Kidney (tissue), 14 donors: ENCODE data around the gene GJA10. TPM values are rescaled to one million over a fixed set of nuclear protein-coding genes. Genes with fewer than 3 reads are reported as not detected.

Experiments used
- DNase-seq, 5 donors: peaks; one replicate each; pipeline ENCODE4 v3.0.0-alpha.2; 2013 to 2020
- FAIRE-seq: peaks from 2 replicates; lab custom pipeline; 2012; peaks lifted over from hg19 to GRCh38; lab: Jason Lieb, UNC
- H3K27ac ChIP-seq, 2 donors: one replicate each; pipeline ENCODE4 v1.7.0; 2013; ENCODE audit warnings: low read depth in 2 of 2, low read length in 2 of 2, inconsistent platforms in 1 of 2
- H3K27me3 ChIP-seq: one replicate; pipeline ENCODE4 v1.7.1; 2013; ENCODE audit warnings: low read length, inconsistent platforms; ENCODE audit not compliant: control insufficient read depth, insufficient read depth
- H3K36me3 ChIP-seq, 3 donors: one replicate each; pipeline versions ENCODE4 v1.7.0 to v1.7.1; 2013; ENCODE audit warnings: low read length in 3 of 3, control low read depth in 1 of 3, inconsistent platforms in 1 of 3; ENCODE audit not compliant: insufficient read depth in 3 of 3, control insufficient read depth in 2 of 3
- H3K4me1 ChIP-seq, 3 donors: one replicate each; pipeline versions ENCODE4 v1.7.0 to v1.7.1; 2013; ENCODE audit warnings: low read length in 3 of 3, inconsistent platforms in 1 of 3, low read depth in 1 of 3; ENCODE audit not compliant: control insufficient read depth in 2 of 3, insufficient read depth in 2 of 3
- H3K4me3 ChIP-seq, 3 donors: one replicate each; pipeline versions ENCODE4 v1.7.0 to v1.8.1; 2013; ENCODE audit warnings: low read length in 3 of 3, control low read depth in 1 of 3, inconsistent platforms in 1 of 3
- H3K9ac ChIP-seq, 3 donors: one replicate each; pipeline versions ENCODE4 v1.7.0 to v1.7.1; 2013; ENCODE audit warnings: low read length in 3 of 3, control low read depth in 1 of 3, inconsistent platforms in 1 of 3
- H3K9me3 ChIP-seq, 3 donors: one replicate each; pipeline versions ENCODE4 v1.7.0 to v1.7.1; 2013; ENCODE audit warnings: low read length in 3 of 3, control low read depth in 1 of 3, inconsistent platforms in 1 of 3; ENCODE audit not compliant: control insufficient read depth in 2 of 3, insufficient read depth in 1 of 3
- intact Hi-C: fragments of 100-400 bp; cut with DNase I; formaldehyde crosslinking; loops from one replicate; pipeline ENCODE4 v1.11.1; 2022
- polyA plus RNA-seq: library from polyadenylated mRNA; stranded (reverse); fragments of 350-450 nt; fragmentation: Illumina TruSeq; extraction: RNeasy Lipid Tissue Mini Kit (QIAGEN cat#74804); gene quantifications from one replicate; pipeline ENCODE4 v1.2.3, GENCODE V29; 2014; ENCODE audit warnings: low read depth, low replicate concordance; ENCODE audit not compliant: insufficient read depth
- total RNA-seq: library from RNA; stranded (reverse); fragmentation: NEBNext Ultra II Directional; extraction: Animal tissue kit (Norgen Biotek cat#: 25700); gene quantifications from one replicate; pipeline ENCODE4 v1.2.1, GENCODE V29; 2021
- TF ChIP-seq, protein P1 (sequence below): IDR thresholded peaks from 3 replicates; pipeline ENCODE4 v1.5.1; 2012; ENCODE audit warnings: mild to moderate bottlenecking, moderate library complexity, borderline replicate concordance; ENCODE audit not compliant: insufficient read depth; ENCODE audit errors: extremely low read depth
- donor health status: control.
- donor health status: control.
- donor health status: control.
- donor health status: control.
- donor health status: control.
- donor health status: DM: yes; HTN: yes; CAD: no.
- donor health status: Normal renal cell carcinoma (clear cell type).

The GJA10 gene
- total and polyA plus RNA-seq, 2 donors from 2014 or later = not detected

DNA sequence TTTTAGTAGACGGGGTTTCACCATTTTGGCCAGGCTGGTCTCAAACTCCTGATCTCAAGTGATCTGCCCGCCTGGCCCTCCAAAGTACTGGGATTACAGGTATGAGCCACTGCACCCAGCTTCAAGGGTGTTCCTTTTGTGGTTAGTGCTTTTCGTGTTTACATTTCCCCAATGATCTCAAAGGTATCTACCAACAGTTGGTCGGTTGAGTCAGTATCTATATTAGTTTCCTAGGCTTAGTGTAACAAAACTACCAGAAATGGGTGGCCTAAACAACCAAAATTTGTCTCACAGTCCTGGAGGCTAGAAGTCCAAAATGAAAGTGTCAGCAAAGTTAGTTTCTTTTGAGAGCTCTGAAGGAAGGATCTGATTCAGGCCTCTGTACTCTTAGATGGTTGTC, 34.5 kb upstream of the GJA10 start:
- FAIRE-seq = no peak
- H3K9me3 ChIP-seq = no peaks in the 10 kb centered on the region
- H3K27ac ChIP-seq = no peak overlapping the region
- no peak for DNase-seq
- no peak overlapping the region for H3K9ac ChIP-seq
- intact Hi-C loops = no loop called here
- TF ChIP-seq, protein P1, sequence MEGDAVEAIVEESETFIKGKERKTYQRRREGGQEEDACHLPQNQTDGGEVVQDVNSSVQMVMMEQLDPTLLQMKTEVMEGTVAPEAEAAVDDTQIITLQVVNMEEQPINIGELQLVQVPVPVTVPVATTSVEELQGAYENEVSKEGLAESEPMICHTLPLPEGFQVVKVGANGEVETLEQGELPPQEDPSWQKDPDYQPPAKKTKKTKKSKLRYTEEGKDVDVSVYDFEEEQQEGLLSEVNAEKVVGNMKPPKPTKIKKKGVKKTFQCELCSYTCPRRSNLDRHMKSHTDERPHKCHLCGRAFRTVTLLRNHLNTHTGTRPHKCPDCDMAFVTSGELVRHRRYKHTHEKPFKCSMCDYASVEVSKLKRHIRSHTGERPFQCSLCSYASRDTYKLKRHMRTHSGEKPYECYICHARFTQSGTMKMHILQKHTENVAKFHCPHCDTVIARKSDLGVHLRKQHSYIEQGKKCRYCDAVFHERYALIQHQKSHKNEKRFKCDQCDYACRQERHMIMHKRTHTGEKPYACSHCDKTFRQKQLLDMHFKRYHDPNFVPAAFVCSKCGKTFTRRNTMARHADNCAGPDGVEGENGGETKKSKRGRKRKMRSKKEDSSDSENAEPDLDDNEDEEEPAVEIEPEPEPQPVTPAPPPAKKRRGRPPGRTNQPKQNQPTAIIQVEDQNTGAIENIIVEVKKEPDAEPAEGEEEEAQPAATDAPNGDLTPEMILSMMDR = no peak
- no peak overlapping the region for H3K4me3 ChIP-seq
- no peaks in the 10 kb centered on the region for H3K4me1 ChIP-seq
- H3K27me3 ChIP-seq = no peaks in the 10 kb centered on the region
- H3K36me3 ChIP-seq = peaks cover 5 to 30% (median 12%) of the 10 kb centered on the region in 3 donors

- TF ChIP-seq, protein P1 = no peak
Measured at GRCh38 chr6:89862273-89862672, 32.0 kb upstream of the GJA10 start.

DNA sequence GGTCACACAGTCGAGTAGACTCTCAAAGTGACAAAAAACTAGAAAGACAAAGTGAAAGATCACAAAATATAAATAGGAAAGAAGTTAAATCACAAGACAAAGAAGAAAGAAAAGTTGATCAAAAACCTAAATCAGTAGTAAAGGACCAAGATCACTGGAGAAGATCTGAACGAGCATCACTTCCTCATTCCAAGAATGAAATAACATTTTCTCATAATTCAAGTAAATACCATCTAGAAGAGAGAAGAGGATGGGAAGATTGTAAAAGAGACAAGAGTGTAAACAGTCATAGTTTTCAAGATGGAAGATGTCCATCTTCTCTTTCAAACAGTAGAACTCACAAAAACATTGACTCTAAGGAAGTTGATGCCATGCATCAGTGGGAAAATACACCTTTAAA, 31.6 kb upstream of the GJA10 start:
- Histone ChIP-seq H3K4me1 (no peaks in the 10 kb centered on the region), H3K36me3 (peaks cover 8 to 38% (median 10%) of the 10 kb centered on the region in 3 donors), H3K9ac (no peak overlapping the region), H3K4me3 (no peak overlapping the region), H3K27me3 (no peaks in the 10 kb centered on the region), H3K27ac (no peak overlapping the region), H3K9me3 (no peaks in the 10 kb centered on the region)
- intact Hi-C loops = no loop called here
- DNase-seq (no peak), FAIRE-seq (no peak)
- TF ChIP-seq, protein P1 = no peak

More at GRCh38 chr6:89862273-89862672, 32.0 kb upstream of the GJA10 start:
- H3K27me3 ChIP-seq = no peaks in the 10 kb centered on the region
- H3K9ac ChIP-seq = no peak overlapping the region
- DNase-seq (no peak), FAIRE-seq (no peak)
- no peak overlapping the region for H3K27ac ChIP-seq
- peaks cover 5 to 34% (median 10%) of the 10 kb centered on the region in 3 donors for H3K36me3 ChIP-seq
- no peaks in the 10 kb centered on the region for H3K9me3 ChIP-seq
- intact Hi-C loops = no loop called here
- H3K4me3 ChIP-seq = no peak overlapping the region
- H3K4me1 ChIP-seq = no peaks in the 10 kb centered on the region
